K562 (cell line): ENCODE results near the gene LVRN. TPM values are rescaled to one million over a fixed set of nuclear protein-coding genes. Genes with fewer than 3 reads are reported as not detected.

Source experiments
- ATAC-seq: fragments of 200-7000 bp; cut with Tn5 transposase; 3 replicates; pipeline ENCODE4 v1.9.1; 2020; ENCODE audit warnings: moderate library complexity
- BruUV-seq: library from RNA; stranded (reverse); fragments of 400-500 nt; replicated peaks from 2 replicates; lab custom pipeline; 2021; lab: Mats Ljungman, UMichigan
- CTCF ChIA-PET: fragments of 300-600 bp; formaldehyde crosslinking; extraction: SDS; loops from one replicate; lab custom pipeline; 2021; ENCODE audit warnings: low intra/inter-chr PET ratio; lab: Yijun Ruan, JAX
- POLR2A ChIA-PET: fragments of 300-600, 350-650 bp; sonication (Branson Sonifier 250); formaldehyde crosslinking; extraction: SDS; loops from one replicate; lab custom pipeline; 2021; ENCODE audit warnings: antibody characterized with exemption, inconsistent platforms; lab: Yijun Ruan, JAX
- DNase-seq, 4 experiments: peaks; one replicate each; pipeline versions ENCODE4 v3.0.0 to v3.0.0-alpha.2; 2011 to 2018; ENCODE audit warnings: low spot score in 3 of 4, mixed read lengths in 3 of 4; ENCODE audit errors: extremely low read depth in 1 of 4
- FAIRE-seq: peaks from 2 replicates; lab custom pipeline; 2011; peaks lifted over from hg19 to GRCh38; lab: Jason Lieb, UNC
- H2AFZ ChIP-seq: 2 replicates; pipeline ENCODE4 v1.6.0; 2011; ENCODE audit warnings: low read depth, low read length, control low read depth, inconsistent platforms
- H3K27ac ChIP-seq: fragments of 200-600 bp; 3 replicates; pipeline ENCODE4 v1.8.0; 2011; ENCODE audit warnings: low read depth, mild to moderate bottlenecking, control low read depth, inconsistent platforms, low read length, moderate library complexity, mixed read lengths; ENCODE audit errors: extremely low read depth
- H3K27me3 ChIP-seq, 2 experiments: fragments of 300-600 bp in 1 of 2; 2 replicates in 1 of 2; 3 replicates in 1 of 2; pipeline versions ENCODE4 v1.6.0 to v1.8.0; 2011; ENCODE audit warnings: inconsistent platforms in 2 of 2, low read length in 2 of 2, mild to moderate bottlenecking in 1 of 2, mixed read lengths in 1 of 2, moderate library complexity in 1 of 2; ENCODE audit not compliant: control insufficient read depth in 2 of 2, insufficient read depth in 2 of 2
- H3K36me3 ChIP-seq: fragments of 300-600 bp; 3 replicates; pipeline ENCODE4 v1.8.0; 2011; ENCODE audit warnings: mild to moderate bottlenecking, low read length, inconsistent platforms; ENCODE audit not compliant: control insufficient read depth, insufficient read depth
- H3K4me1 ChIP-seq, 2 experiments: fragments of 200-600 bp in 1 of 2; replicated peaks in 1 of 2; 2 replicates in 1 of 2; 3 replicates in 1 of 2; pipeline versions ENCODE4 v1.5.1 to v1.8.0; 2011; ENCODE audit warnings: inconsistent platforms in 2 of 2, low read length in 2 of 2, mild to moderate bottlenecking in 1 of 2, mixed read lengths in 1 of 2, moderate library complexity in 1 of 2; ENCODE audit not compliant: control insufficient read depth in 2 of 2, insufficient read depth in 2 of 2
- H3K4me2 ChIP-seq: 2 replicates; pipeline ENCODE4 v1.6.1; 2011; ENCODE audit warnings: low read length, control low read depth, inconsistent platforms, mixed read lengths; ENCODE audit not compliant: insufficient read depth
- H3K4me3 ChIP-seq: fragments of 200-600 bp; sonication (generic), shearing (Covaris generic); 2 replicates; pipeline ENCODE4 v1.5.1; 2016; ENCODE audit warnings: control low read depth, inconsistent platforms
- H3K79me2 ChIP-seq: fragments of 200-600 bp; 3 replicates; pipeline ENCODE4 v1.8.0; 2011; ENCODE audit warnings: low read length, inconsistent platforms; ENCODE audit not compliant: control insufficient read depth, insufficient read depth
- H3K9ac ChIP-seq, 2 experiments: 2 replicates each; pipeline versions ENCODE4 v1.6.0 to v1.6.1; 2011; ENCODE audit warnings: low read depth in 2 of 2, low read length in 2 of 2, control low read depth in 1 of 2, inconsistent platforms in 1 of 2, mild to moderate bottlenecking in 1 of 2, mixed read lengths in 1 of 2; ENCODE audit not compliant: insufficient read depth in 1 of 2
- H3K9me1 ChIP-seq: one replicate; pipeline ENCODE4 v1.6.0; 2011; ENCODE audit warnings: inconsistent platforms, mild to moderate bottlenecking, low read length, moderate library complexity; ENCODE audit not compliant: control insufficient read depth, insufficient read depth
- H3K9me3 ChIP-seq: replicated peaks from 2 replicates; pipeline ENCODE4 v1.5.1; 2011; ENCODE audit warnings: low read depth, low read length, inconsistent platforms; ENCODE audit not compliant: control insufficient read depth, insufficient read depth
- H4K20me1 ChIP-seq: replicated peaks from 2 replicates; pipeline ENCODE4 v1.6.1; 2011; ENCODE audit warnings: low read length, inconsistent platforms, mixed read lengths; ENCODE audit not compliant: control insufficient read depth, insufficient read depth
- ATF1 ChIP-seq, 2 experiments: fragments of 450-650 bp in 1 of 2; IDR thresholded peaks; 2 replicates each; pipeline ENCODE4 v1.6.1; 2016; ENCODE audit warnings: missing compliant biosample characterization in 1 of 2, missing genetic modification characterization in 1 of 2
- CBX1 ChIP-seq: sonication (generic); IDR thresholded peaks from 2 replicates; pipeline ENCODE4 v1.6.1; 2016; ENCODE audit warnings: antibody characterized with exemption, low read depth, mild to moderate bottlenecking
- HES1 ChIP-seq: fragments of 450-650 bp; IDR thresholded peaks from 2 replicates; pipeline ENCODE4 v1.6.1; 2016; ENCODE audit warnings: low read depth, mild to moderate bottlenecking, moderate library complexity
- WGBS: fragments of 100-300 bp; shearing (Covaris generic); methylation state at CpG from one replicate; pipeline ENCODE4 v1.1.6; 2016; ENCODE audit warnings: low coverage, mixed read lengths; ENCODE audit not compliant: insufficient coverage; ENCODE audit errors: missing lambda C conversion rate; 5-methylcytosine and 5-hydroxymethylcytosine counted together
- in situ Hi-C: fragments of 300-500 bp; cut with MboI; formaldehyde crosslinking; loops from 4 replicates; pipeline ENCODE4 v1.15.0; 2018; ENCODE audit warnings: inconsistent platforms, mixed read lengths
- intact Hi-C: fragments of 100-400 bp; cut with micrococcal nuclease; formaldehyde crosslinking; loops from 2 replicates; pipeline ENCODE4 v1.14.2; 2022
- polyA plus RNA-seq, 8 experiments: library from polyadenylated mRNA; depleted of rRNA in 4 of 8; stranded (reverse) in 5 of 8; unstranded in 3 of 8; fragments of >200 nt; fragmentation: Nextera tagmentation in 2 of 8; fragmentation: Illumina TruSeq in 1 of 8; extraction: Ambion mirVana in 2 of 8; extraction: Trizol in 1 of 8; gene quantifications; 2 replicates each; pipeline versions ENCODE4 v1.2.1 to v1.2.3, GENCODE V29; 2011 to 2014; ENCODE audit warnings: inconsistent platforms in 1 of 8, missing spikeins in 1 of 8
- total RNA-seq, 7 experiments: library from RNA; depleted of rRNA in 6 of 7; stranded (reverse); fragments of >200 nt in 6 of 7; fragmentation: Illumina TruSeq in 2 of 7; extraction: Trizol in 2 of 7; gene quantifications; 2 replicates each; pipeline versions ENCODE4 v1.2.1 to v1.2.3, GENCODE V29; 2011 to 2021; ENCODE audit warnings: low replicate concordance in 1 of 7
- TF ChIP-seq, protein P1 (sequence below): fragments of 250-450 bp; sonication (Bioruptor Pico); IDR thresholded peaks from 2 replicates; pipeline ENCODE4 v1.4.0; 2020

LVRN gene
- total and polyA plus RNA-seq, 9 of the 15 experiments (the other 6 are each of a cell fraction or from before 2014, with no cell fraction given): 2.6 to 5.3 (median 4.1) TPM

DNA sequence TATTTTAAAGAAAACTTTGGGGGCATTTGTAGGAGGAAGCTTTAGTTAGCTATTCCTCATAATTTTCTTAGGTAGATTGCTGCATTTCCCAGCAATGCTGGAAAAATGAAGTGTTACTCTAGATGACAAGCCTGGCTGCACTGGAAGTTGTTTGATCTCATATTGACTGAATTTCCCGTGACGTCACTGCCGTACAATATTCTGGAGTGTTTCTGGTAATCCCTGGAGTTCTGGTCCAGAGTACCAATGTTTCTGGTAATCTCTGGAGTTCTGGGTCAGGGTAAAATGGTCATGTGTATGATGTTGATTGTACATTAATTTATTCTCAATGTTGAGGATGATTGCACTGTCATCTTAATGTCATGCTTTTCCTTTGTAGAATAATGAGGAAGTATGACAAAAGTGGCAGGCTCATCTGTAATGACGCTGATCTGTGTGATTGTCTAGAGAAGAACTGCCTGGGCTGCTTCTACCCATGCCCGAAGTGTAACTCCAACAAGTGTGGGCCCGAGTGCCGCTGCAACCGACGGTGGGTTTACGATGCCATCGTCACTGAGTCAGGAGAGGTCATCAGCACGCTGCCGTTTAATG lies 96.2 kb downstream of the LVRN start:
- CTCF ChIA-PET: no interaction called here
- peak overlapping the region; percentile 41; the same call in 1 of the 2 replicates for H3K4me2 ChIP-seq
- no peak overlapping the region for H3K27ac ChIP-seq
- intact Hi-C loops (no loop called here), in situ Hi-C loops (no loop called here)
- H3K27me3 ChIP-seq: peaks cover 5 to 10% of the 10 kb centered on the region in 2 experiments; a peak in 4 of 5 replicates
- 6% methylated on average over 13 of the region's 13 CpGs for WGBS
- ATAC-seq (no peak), FAIRE-seq (no peak), DNase-seq (no peak)
- H4K20me1 ChIP-seq: no peaks in the 10 kb centered on the region
- BruUV-seq: no TSS peak
- H3K79me2 ChIP-seq: no peaks in the 10 kb centered on the region
- H3K36me3 ChIP-seq: no peaks in the 10 kb centered on the region
- no peaks in the 10 kb centered on the region for H3K4me1 ChIP-seq
- no peak overlapping the region for H3K9ac ChIP-seq
- TF ChIP-seq, protein P1, sequence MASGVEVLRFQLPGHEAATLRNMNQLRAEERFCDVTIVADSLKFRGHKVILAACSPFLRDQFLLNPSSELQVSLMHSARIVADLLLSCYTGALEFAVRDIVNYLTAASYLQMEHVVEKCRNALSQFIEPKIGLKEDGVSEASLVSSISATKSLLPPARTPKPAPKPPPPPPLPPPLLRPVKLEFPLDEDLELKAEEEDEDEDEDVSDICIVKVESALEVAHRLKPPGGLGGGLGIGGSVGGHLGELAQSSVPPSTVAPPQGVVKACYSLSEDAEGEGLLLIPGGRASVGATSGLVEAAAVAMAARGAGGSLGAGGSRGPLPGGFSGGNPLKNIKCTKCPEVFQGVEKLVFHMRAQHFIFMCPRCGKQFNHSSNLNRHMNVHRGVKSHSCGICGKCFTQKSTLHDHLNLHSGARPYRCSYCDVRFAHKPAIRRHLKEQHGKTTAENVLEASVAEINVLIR (CRISPR knock-in tag): 0 out of 2 replicates have a peak, but pooled peaks have one; percentile 25
- no peak for TF ChIP-seq CBX1
- no peak for TF ChIP-seq HES1
- TF ChIP-seq ATF1 (CRISPR knock-in tag; IDR thresholded peaks at IDR 0.05): no peak
- TF ChIP-seq ATF1 (tag; IDR thresholded peaks at IDR 0.05): peak; percentile 83
- POLR2A ChIA-PET: interaction anchor here (1.5 kb wide), 1 partner anchor 9 kb away, joined by 4 read pairs; no protein-coding TSS in a partner anchor
- H3K9me1 ChIP-seq: no peaks in the 10 kb centered on the region
- H3K4me3 ChIP-seq: no peak overlapping the region
- peak overlapping the region; percentile 32; the same call in 1 of the 2 replicates for H2AFZ ChIP-seq
- H3K9me3 ChIP-seq: no peaks in the 10 kb centered on the region
